DND-41 (cell line): Measurements from ENCODE around the gene MYO18B.

Source experiments
- ATAC-seq: fragments of 200-7000 bp; cut with Tn5 transposase; 3 replicates; pipeline ENCODE4 v1.9.1; 2021; ENCODE audit warnings: low read depth; ENCODE audit not compliant: insufficient read depth
- DNase-seq: peaks from one replicate; pipeline ENCODE4 v3.0.0-alpha.2; 2020
- H2AFZ ChIP-seq: 2 replicates; pipeline ENCODE4 v1.6.0; 2012; ENCODE audit warnings: low read depth, low read length
- H3K27ac ChIP-seq: 2 replicates; pipeline ENCODE4 v1.5.1; 2012; ENCODE audit warnings: low read length, inconsistent platforms
- H3K27me3 ChIP-seq: fragments of 200-600 bp; sonication (generic); 2 replicates; pipeline ENCODE4 v1.6.0; 2012; ENCODE audit warnings: low read length, mild to moderate bottlenecking, inconsistent platforms; ENCODE audit not compliant: insufficient read depth, poor library complexity
- H3K36me3 ChIP-seq: 2 replicates; pipeline ENCODE4 v1.5.1; 2012; ENCODE audit warnings: low read length, inconsistent platforms; ENCODE audit not compliant: insufficient read depth
- H3K4me1 ChIP-seq: 2 replicates; pipeline ENCODE4 v1.5.1; 2012; ENCODE audit warnings: mild to moderate bottlenecking, low read length; ENCODE audit not compliant: insufficient read depth
- H3K4me2 ChIP-seq: 2 replicates; pipeline ENCODE4 v1.6.0; 2012; ENCODE audit warnings: mild to moderate bottlenecking, moderate library complexity, low read length, inconsistent platforms; ENCODE audit not compliant: insufficient read depth
- H3K4me3 ChIP-seq, 2 experiments: fragments of 200-600 bp in 1 of 2; shearing (Covaris generic) in 1 of 2; 2 replicates each; pipeline ENCODE4 v1.5.1; 2012 to 2016; ENCODE audit warnings: inconsistent platforms in 2 of 2, low read length in 2 of 2, mild to moderate bottlenecking in 2 of 2, low read depth in 1 of 2, moderate library complexity in 1 of 2
- H3K79me2 ChIP-seq: 2 replicates; pipeline ENCODE4 v1.6.0; 2012; ENCODE audit warnings: low read length, inconsistent platforms; ENCODE audit not compliant: insufficient read depth
- H3K9ac ChIP-seq: 2 replicates; pipeline ENCODE4 v1.6.0; 2012; ENCODE audit warnings: low read depth, mild to moderate bottlenecking, inconsistent platforms, low read length, moderate library complexity
- H3K9me3 ChIP-seq: 2 replicates; pipeline ENCODE4 v1.5.1; 2012; ENCODE audit warnings: low read length, moderate library complexity, mild to moderate bottlenecking, inconsistent platforms; ENCODE audit not compliant: insufficient read depth, severe bottlenecking
- H4K20me1 ChIP-seq: 2 replicates; pipeline ENCODE4 v1.6.0; 2012; ENCODE audit warnings: low read length; ENCODE audit not compliant: insufficient read depth
- EZH2 ChIP-seq: IDR thresholded peaks from 3 replicates; pipeline ENCODE4 v1.6.1; 2012; ENCODE audit warnings: borderline replicate concordance, low read depth, mild to moderate bottlenecking, moderate library complexity, low read length, inconsistent platforms; ENCODE audit not compliant: severe bottlenecking
- TF ChIP-seq, protein P1 (sequence below): IDR thresholded peaks from 2 replicates; pipeline ENCODE4 v1.5.1; 2012; ENCODE audit warnings: borderline replicate concordance, low read length, moderate library complexity, mild to moderate bottlenecking; ENCODE audit not compliant: poor library complexity, severe bottlenecking; ENCODE audit errors: extremely low read depth

MYO18B gene

DNA sequence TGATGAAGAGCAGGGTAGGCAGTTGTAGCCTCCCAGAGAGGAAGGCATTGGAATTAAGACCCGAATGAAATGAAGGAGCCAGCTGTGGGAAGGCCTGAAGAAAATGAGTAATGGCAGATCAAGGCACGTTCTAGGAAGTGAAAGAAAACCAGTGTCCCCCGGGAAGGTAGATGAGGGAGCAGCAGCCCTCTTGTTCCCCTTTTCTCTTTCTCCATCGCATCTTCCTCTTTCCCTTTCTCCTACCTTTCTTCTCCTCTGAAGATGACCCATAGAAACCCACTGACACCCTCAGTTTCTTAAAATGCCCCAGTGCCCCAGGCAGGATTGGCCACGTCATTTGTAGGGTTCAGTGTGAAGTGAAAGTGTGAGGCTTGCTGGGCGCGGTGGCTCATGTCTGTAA is 254.7 kb downstream of the MYO18B start:
- H3K9ac ChIP-seq, result no peak overlapping the region
- DNase-seq (no peak), ATAC-seq (no peak)
- no peaks in the 10 kb centered on the region for H4K20me1 ChIP-seq
- TF ChIP-seq, protein P1, sequence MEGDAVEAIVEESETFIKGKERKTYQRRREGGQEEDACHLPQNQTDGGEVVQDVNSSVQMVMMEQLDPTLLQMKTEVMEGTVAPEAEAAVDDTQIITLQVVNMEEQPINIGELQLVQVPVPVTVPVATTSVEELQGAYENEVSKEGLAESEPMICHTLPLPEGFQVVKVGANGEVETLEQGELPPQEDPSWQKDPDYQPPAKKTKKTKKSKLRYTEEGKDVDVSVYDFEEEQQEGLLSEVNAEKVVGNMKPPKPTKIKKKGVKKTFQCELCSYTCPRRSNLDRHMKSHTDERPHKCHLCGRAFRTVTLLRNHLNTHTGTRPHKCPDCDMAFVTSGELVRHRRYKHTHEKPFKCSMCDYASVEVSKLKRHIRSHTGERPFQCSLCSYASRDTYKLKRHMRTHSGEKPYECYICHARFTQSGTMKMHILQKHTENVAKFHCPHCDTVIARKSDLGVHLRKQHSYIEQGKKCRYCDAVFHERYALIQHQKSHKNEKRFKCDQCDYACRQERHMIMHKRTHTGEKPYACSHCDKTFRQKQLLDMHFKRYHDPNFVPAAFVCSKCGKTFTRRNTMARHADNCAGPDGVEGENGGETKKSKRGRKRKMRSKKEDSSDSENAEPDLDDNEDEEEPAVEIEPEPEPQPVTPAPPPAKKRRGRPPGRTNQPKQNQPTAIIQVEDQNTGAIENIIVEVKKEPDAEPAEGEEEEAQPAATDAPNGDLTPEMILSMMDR, result no peak
- TF ChIP-seq EZH2, result no peak
- H3K4me3 ChIP-seq, result no peak overlapping the region
- H3K9me3 ChIP-seq, result no peaks in the 10 kb centered on the region
- no peaks in the 10 kb centered on the region for H3K79me2 ChIP-seq
- H3K27me3 ChIP-seq, result no peaks in the 10 kb centered on the region
- no peak overlapping the region for H3K27ac ChIP-seq
- H2AFZ ChIP-seq, result no peak overlapping the region
- H3K4me2 ChIP-seq, result no peak overlapping the region
- H3K36me3 ChIP-seq, result no peaks in the 10 kb centered on the region
- no peaks in the 10 kb centered on the region for H3K4me1 ChIP-seq

DNA sequence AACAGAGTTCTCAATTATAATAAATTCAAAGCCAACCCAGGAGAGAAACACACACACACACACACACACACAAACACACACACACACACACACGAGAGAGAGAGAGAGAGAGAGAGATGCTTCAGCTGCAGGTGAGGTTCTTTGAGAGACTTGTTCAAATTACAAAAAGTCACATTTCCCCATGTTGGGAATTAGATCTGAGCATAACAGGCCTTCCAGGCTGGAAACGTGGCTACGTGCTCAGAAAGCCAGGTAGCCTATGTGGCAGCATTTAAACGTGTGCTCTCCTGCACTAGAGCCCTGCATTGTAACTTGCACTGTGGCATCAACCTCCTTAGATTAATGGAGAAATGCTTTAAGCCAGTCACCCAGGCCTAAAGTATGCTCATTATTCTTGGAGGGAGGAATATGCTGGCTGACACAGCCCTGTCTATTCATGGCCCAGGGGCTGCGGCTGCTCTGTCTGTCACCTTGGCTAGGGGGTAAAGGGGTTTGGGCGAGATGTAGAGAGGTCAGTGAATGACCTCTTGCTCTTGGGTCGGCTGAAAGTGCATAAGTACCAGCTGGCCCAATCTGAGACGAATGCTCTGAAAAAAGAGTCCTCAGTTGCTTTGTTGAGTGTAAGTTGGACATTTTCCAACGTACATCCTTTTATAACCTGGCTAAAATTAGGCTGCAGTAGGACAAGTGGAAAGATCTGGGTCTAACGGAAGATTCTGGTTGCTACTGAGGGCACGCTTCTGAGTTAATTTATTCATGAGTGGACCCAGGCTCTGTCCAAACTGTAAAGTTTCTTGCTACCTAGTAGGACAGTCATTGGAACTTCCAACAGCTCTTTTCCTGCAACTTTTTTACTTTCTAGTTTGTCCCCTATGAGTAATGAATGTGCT is 256.1 kb downstream of the MYO18B start:
- TF ChIP-seq, protein P1, result no peak
- no peak for TF ChIP-seq EZH2
- ATAC-seq (no peak), DNase-seq (no peak)
- Histone ChIP-seq H3K79me2 (no peaks in the 10 kb centered on the region), H3K36me3 (no peaks in the 10 kb centered on the region), H3K9ac (no peak overlapping the region), H3K4me1 (no peaks in the 10 kb centered on the region), H3K9me3 (no peaks in the 10 kb centered on the region), H4K20me1 (no peaks in the 10 kb centered on the region), H3K4me3 (no peak overlapping the region), H3K4me2 (no peak overlapping the region), H3K27me3 (no peaks in the 10 kb centered on the region), H3K27ac (no peak overlapping the region), H2AFZ (no peak overlapping the region)

DNA sequence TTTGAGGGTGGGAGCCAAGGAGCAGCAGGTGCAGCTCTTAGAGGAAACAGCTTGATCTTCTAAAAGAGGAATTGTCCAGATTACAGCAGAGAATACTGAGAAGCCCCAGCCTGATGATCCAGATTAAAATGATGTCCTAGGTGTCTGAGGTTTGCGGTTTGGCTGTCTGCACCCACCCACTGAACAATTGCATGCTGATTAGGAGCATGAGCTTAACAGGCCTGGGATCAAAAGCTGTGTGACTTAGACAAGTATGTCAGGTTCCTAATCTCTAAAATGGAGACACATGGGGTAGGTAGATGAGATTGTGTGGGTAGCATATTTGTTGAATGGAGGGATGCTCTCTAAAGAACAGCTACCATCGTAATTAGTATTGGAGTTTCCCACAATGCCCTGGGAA is 260.5 kb downstream of the MYO18B start:
- no peaks in the 10 kb centered on the region for H3K79me2 ChIP-seq
- no peaks in the 10 kb centered on the region for H3K4me1 ChIP-seq
- H3K4me3 ChIP-seq, result no peak overlapping the region
- H3K4me2 ChIP-seq, result no peak overlapping the region
- DNase-seq, result no peak
- TF ChIP-seq EZH2, result no peak
- TF ChIP-seq, protein P1, result no peak
- H3K27me3 ChIP-seq, result no peaks in the 10 kb centered on the region
- no peak overlapping the region for H3K9ac ChIP-seq
- H3K36me3 ChIP-seq, result no peaks in the 10 kb centered on the region
- ATAC-seq, result no peak
- H3K27ac ChIP-seq, result no peak overlapping the region
- no peaks in the 10 kb centered on the region for H4K20me1 ChIP-seq
- H2AFZ ChIP-seq, result no peak overlapping the region
- H3K9me3 ChIP-seq, result no peaks in the 10 kb centered on the region
